Coronary artery (tissue), 2 donors: Measurements from ENCODE around the gene FYB2.

Experiments
- DNase-seq: peaks from one replicate; pipeline ENCODE4 v3.0.0-alpha.2; 2017; ENCODE audit warnings: low spot score
- H3K27ac ChIP-seq, 2 donors: fragments of 200-600 bp; sonication (generic); one replicate each; pipeline ENCODE4 v1.5.1; 2016 to 2019
- H3K4me3 ChIP-seq: fragments of 200-600 bp; sonication (generic); 2 replicates; pipeline ENCODE4 v1.5.1; 2016; ENCODE audit warnings: mild to moderate bottlenecking, moderate library complexity
- CTCF ChIP-seq: fragments of 200-600 bp; sonication (generic); IDR thresholded peaks from one replicate; pipeline ENCODE4 v1.5.1; 2019; ENCODE audit warnings: antibody characterized with exemption

The FYB2 gene

DNA sequence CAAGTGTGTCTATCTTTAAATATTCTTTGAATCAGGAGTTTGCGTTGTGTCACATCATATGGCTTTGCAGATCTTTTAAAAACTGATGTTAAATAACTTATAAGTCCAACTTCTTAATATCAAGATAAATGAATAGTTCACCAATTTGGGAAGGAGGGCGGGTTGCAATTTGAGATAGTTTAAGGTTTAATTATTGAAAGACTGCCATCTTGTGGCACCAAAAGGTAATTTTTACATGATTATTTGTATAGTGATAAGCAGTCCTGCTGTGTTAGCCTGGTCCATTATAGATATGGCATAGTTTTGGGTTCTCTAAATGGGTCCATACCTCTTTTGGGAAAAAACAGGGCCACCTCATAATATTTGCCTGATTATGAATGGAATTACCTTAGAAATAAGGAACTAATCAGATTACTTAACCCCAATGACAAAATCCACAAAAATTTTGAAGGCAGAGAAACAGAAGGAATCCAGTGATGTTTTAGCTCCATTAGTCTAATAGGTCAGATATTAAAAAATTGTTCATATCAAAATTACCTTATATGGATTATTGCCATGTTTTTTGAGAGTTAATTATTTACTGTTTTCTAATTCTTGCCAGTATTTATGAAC lies 109.8 kb downstream of the FYB2 start:
- Histone ChIP-seq H3K4me3 (no peak overlapping the region), H3K27ac (no peak overlapping the region)
- no peak for DNase-seq
- peak; percentile 48 for TF ChIP-seq CTCF

DNA sequence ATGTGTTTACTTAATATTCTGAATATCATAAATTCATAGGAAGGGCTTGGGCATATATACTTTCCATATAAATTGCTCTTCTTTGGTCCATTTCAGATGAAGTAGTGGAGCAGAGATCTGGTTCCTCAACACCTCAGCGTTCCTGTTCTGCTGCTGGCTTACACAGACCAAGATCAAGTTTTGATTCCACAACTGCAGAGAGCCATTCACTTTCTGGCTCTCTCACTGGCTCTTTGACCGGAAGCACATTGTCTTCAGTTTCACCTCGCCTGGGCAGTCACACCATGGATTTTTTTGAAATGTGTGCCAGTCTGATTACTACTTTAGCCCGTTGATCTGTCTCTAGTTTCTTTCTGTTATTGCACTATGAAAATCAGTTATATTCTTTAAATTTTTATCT lies 111.8 kb downstream of the FYB2 start:
- DNase-seq = no peak
- Histone ChIP-seq H3K4me3 (no peak overlapping the region), H3K27ac (no peak overlapping the region)
- no peak for TF ChIP-seq CTCF

GRCh38 chr1:56703747-56704146 lies 115.5 kb downstream of the FYB2 start:
- Histone ChIP-seq H3K27ac (no peak overlapping the region), H3K4me3 (no peak overlapping the region)
- no peak for DNase-seq
- no peak for TF ChIP-seq CTCF

GRCh38 chr1:56696663-56697062 lies 122.5 kb downstream of the FYB2 start:
- Histone ChIP-seq H3K4me3 (no peak overlapping the region), H3K27ac (no peak overlapping the region)
- no peak for DNase-seq
- no peak for TF ChIP-seq CTCF

GRCh38 chr1:56688522-56689026 lies 130.6 kb downstream of the FYB2 start:
- no peak overlapping the region for H3K4me3 ChIP-seq
- DNase-seq = no peak
- no peak overlapping the region for H3K27ac ChIP-seq
- no peak for TF ChIP-seq CTCF

GRCh38 chr1:56686169-56686568 lies 133.0 kb downstream of the FYB2 start:
- no peak for DNase-seq
- Histone ChIP-seq H3K4me3 (no peak overlapping the region), H3K27ac (no peak overlapping the region)
- no peak for TF ChIP-seq CTCF

DNA sequence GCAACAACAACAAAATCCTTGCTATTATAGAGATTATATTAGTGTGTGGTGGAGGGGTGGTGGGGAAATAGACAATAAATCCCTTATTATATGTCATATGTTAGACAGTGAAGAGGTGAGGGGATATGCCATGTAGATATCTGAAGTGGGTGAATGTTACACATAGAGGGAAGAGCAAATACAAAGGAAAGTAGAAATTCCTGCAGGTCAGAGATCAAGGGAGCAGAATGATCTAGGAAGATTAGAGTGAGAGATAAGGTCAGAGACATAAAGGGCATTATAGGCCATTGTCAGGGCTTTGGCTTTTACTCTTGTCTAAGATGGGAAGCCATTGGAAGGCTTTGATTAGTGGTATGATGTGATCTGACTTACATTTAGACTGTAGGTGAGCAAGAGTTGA lies 135.6 kb downstream of the FYB2 start:
- TF ChIP-seq CTCF = no peak
- Histone ChIP-seq H3K27ac (no peak overlapping the region), H3K4me3 (no peak overlapping the region)
- DNase-seq = no peak
